Measurements from ENCODE around the gene TAOK3.
"Not testable (repeated sequence)": the region's sequence is repeated elsewhere in the genome, so short reads cannot be mapped to it uniquely, and the experiment has no call there.

Gene TAOK3

DNA sequence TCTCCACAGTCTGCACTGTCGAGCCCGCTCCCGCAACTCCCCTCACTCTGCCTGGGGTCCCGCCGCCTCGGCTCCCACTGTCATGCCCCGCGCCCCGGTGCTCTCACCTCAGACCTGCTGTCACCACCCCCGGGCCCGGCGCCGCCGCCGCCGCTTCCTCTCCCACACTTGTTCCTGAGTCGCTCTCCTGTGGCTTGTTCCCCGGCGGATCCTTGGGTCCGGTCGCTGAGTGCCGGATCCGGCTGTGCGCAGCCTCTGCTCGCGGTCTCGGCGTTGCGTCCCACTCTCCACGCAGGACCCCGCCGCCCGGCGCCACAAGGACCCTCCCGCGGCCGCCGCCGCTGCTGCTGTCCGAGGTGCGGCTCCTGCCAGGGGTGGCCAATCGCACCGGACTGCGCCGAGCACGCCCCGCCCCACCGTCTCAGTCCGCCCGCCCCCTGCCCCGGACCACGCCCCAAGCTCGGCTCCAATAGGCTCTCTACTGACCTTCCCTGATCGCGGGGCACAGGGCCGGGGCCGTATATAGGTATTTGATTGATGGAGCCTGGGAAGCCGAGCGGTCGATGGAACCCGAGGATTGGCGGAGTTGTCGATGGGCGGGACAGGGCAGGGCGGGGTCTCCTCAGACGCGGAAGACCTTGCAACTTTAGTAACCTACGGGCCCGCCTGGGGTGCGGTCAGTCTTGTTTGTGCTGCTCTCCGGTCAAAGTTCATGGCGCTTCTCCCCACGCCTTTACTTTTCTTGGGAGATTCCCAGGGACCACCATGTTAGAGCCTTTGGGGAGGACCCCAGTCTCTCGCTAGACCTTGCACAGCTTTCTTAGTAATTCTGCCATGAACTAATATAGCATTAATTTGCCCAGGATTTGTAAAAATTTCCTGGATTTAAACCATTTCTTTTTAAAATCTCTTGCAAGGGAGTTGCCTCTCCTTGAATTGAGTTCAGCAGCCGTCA is at the start of gene TAOK3:
TAOK3 (minus strand) TSS at position 367 of the 955 bp plus-strand sequence. CDS start 117,340 bp downstream, outside the sequence.
- H3K4me3 ChIP-seq (ENCODE audit: low read depth in 1 of 2, low read length in 2 of 2), result peak within 1 kb of the TSS; percentile 87 to 94
- H3K4me1 ChIP-seq (ENCODE audit: control insufficient read depth in 1 of 2, insufficient read depth in 2 of 2, low read length in 2 of 2), result peaks cover 19 to 25% of the 10 kb centered on the region in 2 donors
- no peaks in the 10 kb centered on the region for H3K36me3 ChIP-seq (ENCODE audit: control insufficient read depth in 1 of 2, insufficient read depth in 2 of 2, low read length in 2 of 2)
- no peaks in the 10 kb centered on the region for H3K9me3 ChIP-seq (ENCODE audit: control insufficient read depth in 1 of 2, low read length in 2 of 2)
- H3K27me3 ChIP-seq (ENCODE audit: control insufficient read depth in 1 of 2, insufficient read depth in 2 of 2, low read length in 2 of 2), result no peaks in the 10 kb centered on the region
- H3K9ac ChIP-seq (ENCODE audit: low read depth in 1 of 2, low read length in 2 of 2), result peak within 1 kb of the TSS; percentile 83 to 89
- peak within 1 kb of the TSS; percentile 80 for H3K27ac ChIP-seq (ENCODE audit: low read depth, low read length)

DNA sequence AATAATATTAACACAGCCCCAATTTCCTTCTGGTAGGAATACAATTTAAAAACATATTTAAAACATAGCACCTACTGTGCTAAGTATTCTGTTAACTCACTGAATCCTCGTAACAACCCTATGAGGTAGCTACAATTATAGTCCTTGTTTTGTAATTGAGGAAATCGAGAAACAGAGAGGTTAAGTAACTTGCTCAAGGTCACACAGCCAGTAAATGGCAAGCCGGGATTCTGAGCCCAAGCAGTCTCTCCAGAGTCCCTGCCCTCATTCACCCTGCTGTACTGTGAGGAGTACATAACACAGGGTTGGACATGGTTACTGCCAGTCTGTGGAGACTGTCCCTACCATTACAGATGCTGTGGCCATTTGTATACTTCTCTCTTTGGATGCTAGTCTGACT is 48.0 kb upstream of the TAOK3 start:
- H3K4me1 ChIP-seq (ENCODE audit: control insufficient read depth in 1 of 2, insufficient read depth in 2 of 2, low read length in 2 of 2), result peaks cover 0 to 3% of the 10 kb centered on the region in 2 donors
- H3K9ac ChIP-seq (ENCODE audit: low read depth in 1 of 2, low read length in 2 of 2), result no peak overlapping the region
- no peak overlapping the region for H3K4me3 ChIP-seq (ENCODE audit: low read depth in 1 of 2, low read length in 2 of 2)
- H3K9me3 ChIP-seq (ENCODE audit: control insufficient read depth in 1 of 2, low read length in 2 of 2), result no peaks in the 10 kb centered on the region
- H3K27ac ChIP-seq (ENCODE audit: low read depth, low read length), result no peak overlapping the region
- no peaks in the 10 kb centered on the region for H3K27me3 ChIP-seq (ENCODE audit: control insufficient read depth in 1 of 2, insufficient read depth in 2 of 2, low read length in 2 of 2)
- H3K36me3 ChIP-seq (ENCODE audit: control insufficient read depth in 1 of 2, insufficient read depth in 2 of 2, low read length in 2 of 2), result peaks cover 4 to 24% of the 10 kb centered on the region in 2 donors

DNA sequence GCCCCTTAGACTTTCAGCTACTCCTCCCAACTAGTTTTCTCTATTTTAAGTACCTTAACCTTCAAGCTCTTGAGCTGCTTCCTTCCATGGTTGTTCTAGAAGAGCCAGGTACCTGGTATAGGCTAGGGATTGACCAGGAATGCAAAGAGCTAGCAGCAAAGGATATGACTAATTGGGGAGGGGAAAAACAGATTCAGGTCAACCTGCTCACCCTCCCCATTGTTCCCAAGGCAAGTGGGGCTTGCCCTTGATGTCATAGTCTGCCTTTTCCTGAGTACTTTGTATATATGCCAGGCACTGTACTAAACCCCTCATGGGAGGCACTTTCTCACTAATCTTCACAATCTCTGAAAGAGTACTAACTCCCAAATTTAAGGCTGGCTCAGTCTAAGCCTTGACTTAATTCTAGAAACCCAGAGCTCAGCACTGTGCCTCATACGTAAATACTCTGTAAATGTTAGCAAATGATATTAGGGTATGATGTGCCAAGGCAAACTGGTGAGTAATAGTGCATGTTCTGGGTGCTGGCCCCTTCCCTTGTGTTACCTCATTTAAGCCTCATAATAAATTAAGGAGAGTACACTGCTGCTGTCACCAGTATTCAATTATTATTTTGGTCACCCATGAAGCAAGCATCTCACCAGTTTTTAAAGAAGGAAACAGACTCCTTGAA is 45.8 kb upstream of the TAOK3 start:
- Histone ChIP-seq H3K27ac (ENCODE audit: low read depth, low read length) (no peak overlapping the region), H3K4me3 (ENCODE audit: low read depth in 1 of 2, low read length in 2 of 2) (no peak overlapping the region), H3K9ac (ENCODE audit: low read depth in 1 of 2, low read length in 2 of 2) (no peak overlapping the region), H3K36me3 (ENCODE audit: control insufficient read depth in 1 of 2, insufficient read depth in 2 of 2, low read length in 2 of 2) (peaks cover 18 to 42% of the 10 kb centered on the region in 2 donors), H3K4me1 (ENCODE audit: control insufficient read depth in 1 of 2, insufficient read depth in 2 of 2, low read length in 2 of 2) (peaks cover 0 to 3% of the 10 kb centered on the region in 2 donors), H3K27me3 (ENCODE audit: control insufficient read depth in 1 of 2, insufficient read depth in 2 of 2, low read length in 2 of 2) (no peaks in the 10 kb centered on the region), H3K9me3 (ENCODE audit: control insufficient read depth in 1 of 2, low read length in 2 of 2) (no peaks in the 10 kb centered on the region)

GRCh38 chr12:118417942-118418341 is 45.2 kb upstream of the TAOK3 start:
- no peak overlapping the region for H3K9ac ChIP-seq (ENCODE audit: low read depth in 1 of 2, low read length in 2 of 2)
- H3K4me3 ChIP-seq (ENCODE audit: low read depth in 1 of 2, low read length in 2 of 2), result no peak overlapping the region
- no peaks in the 10 kb centered on the region for H3K27me3 ChIP-seq (ENCODE audit: control insufficient read depth in 1 of 2, insufficient read depth in 2 of 2, low read length in 2 of 2)
- peaks cover 0 to 2% of the 10 kb centered on the region in 2 donors for H3K4me1 ChIP-seq (ENCODE audit: control insufficient read depth in 1 of 2, insufficient read depth in 2 of 2, low read length in 2 of 2)
- H3K9me3 ChIP-seq (ENCODE audit: control insufficient read depth in 1 of 2, low read length in 2 of 2), result no peaks in the 10 kb centered on the region
- H3K27ac ChIP-seq (ENCODE audit: low read depth, low read length), result no peak overlapping the region
- peaks cover 24 to 47% of the 10 kb centered on the region in 2 donors for H3K36me3 ChIP-seq (ENCODE audit: control insufficient read depth in 1 of 2, insufficient read depth in 2 of 2, low read length in 2 of 2)

DNA sequence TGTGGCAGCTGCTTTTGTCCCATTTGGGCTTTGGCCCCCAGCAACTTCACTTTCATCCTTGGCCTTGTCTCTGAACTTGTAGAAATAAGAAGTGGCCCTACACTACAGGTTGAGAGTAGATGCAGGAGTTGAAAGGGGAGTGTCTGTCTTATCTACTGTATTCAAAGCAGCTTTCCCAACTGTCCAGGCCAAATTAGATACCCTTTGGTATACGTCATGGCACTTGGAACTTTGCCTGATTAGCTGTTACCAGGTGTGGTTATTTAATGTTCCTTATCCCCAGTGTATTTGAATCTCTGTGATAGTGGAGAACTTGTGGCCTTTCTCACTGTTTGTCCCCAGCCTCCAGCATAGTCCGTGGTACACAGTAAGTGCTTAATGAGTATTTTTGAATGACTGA is 37.1 kb upstream of the TAOK3 start:
- peaks cover 36 to 47% of the 10 kb centered on the region in 2 donors for H3K36me3 ChIP-seq (ENCODE audit: control insufficient read depth in 1 of 2, insufficient read depth in 2 of 2, low read length in 2 of 2)

GRCh38 chr12:118408241-118408640 is 35.5 kb upstream of the TAOK3 start:
- H3K27me3 ChIP-seq (ENCODE audit: control insufficient read depth in 1 of 2, insufficient read depth in 2 of 2, low read length in 2 of 2); H3K4me3 ChIP-seq (ENCODE audit: low read depth in 1 of 2, low read length in 2 of 2); H3K9me3 ChIP-seq (ENCODE audit: control insufficient read depth in 1 of 2, low read length in 2 of 2); H3K4me1 ChIP-seq (ENCODE audit: control insufficient read depth in 1 of 2, insufficient read depth in 2 of 2, low read length in 2 of 2); H3K27ac ChIP-seq (ENCODE audit: low read depth, low read length); H3K9ac ChIP-seq (ENCODE audit: low read depth in 1 of 2, low read length in 2 of 2): not testable (repeated sequence)
- H3K36me3 ChIP-seq (ENCODE audit: control insufficient read depth in 1 of 2, insufficient read depth in 2 of 2, low read length in 2 of 2), result peaks cover 34 to 41% of the 10 kb centered on the region in 2 donors

More for the DNA sequence above, 37.1 kb upstream of the TAOK3 start:
- Histone ChIP-seq H3K9me3 (ENCODE audit: control insufficient read depth in 1 of 2, low read length in 2 of 2) (no peaks in the 10 kb centered on the region), H3K27ac (ENCODE audit: low read depth, low read length) (no peak overlapping the region), H3K4me3 (ENCODE audit: low read depth in 1 of 2, low read length in 2 of 2) (no peak overlapping the region), H3K9ac (ENCODE audit: low read depth in 1 of 2, low read length in 2 of 2) (no peak overlapping the region), H3K27me3 (ENCODE audit: control insufficient read depth in 1 of 2, insufficient read depth in 2 of 2, low read length in 2 of 2) (no peaks in the 10 kb centered on the region), H3K4me1 (ENCODE audit: control insufficient read depth in 1 of 2, insufficient read depth in 2 of 2, low read length in 2 of 2) (no peaks in the 10 kb centered on the region)

DNA sequence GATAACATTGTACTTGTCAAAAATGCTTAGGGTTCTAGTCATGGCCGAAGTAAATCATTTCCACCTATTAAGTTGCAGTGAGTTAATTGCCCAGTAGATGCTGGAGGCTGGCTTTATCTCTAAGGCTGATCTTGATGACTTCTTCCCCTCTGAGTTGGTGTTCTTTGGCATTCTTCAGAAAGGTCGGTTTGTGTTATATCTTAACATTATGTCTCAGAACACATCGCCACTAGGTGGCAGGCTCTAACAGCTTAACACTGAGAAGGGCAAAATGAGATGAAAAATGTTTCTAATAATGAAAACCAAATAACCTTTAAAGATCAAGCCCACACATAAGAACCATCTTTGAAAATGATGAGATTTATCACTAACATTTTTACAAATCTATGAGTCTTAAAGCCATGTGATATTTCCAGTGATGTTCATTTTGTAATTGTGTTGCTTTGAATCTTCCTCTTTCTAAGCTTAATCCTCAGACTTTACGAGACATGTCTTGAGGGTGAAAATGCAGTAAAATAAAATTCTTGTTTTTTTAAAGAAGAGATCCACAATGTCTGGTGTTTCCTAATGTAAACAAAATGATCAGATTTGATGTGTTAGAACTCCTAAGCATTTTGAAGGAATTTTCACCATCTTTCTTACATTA is 32.3 kb upstream of the TAOK3 start:
- H3K27ac ChIP-seq (ENCODE audit: low read depth, low read length), result no peak overlapping the region
- no peak overlapping the region for H3K9ac ChIP-seq (ENCODE audit: low read depth in 1 of 2, low read length in 2 of 2)
- no peak overlapping the region for H3K4me3 ChIP-seq (ENCODE audit: low read depth in 1 of 2, low read length in 2 of 2)
- peaks cover 22 to 47% of the 10 kb centered on the region in 2 donors for H3K36me3 ChIP-seq (ENCODE audit: control insufficient read depth in 1 of 2, insufficient read depth in 2 of 2, low read length in 2 of 2)
- H3K9me3 ChIP-seq (ENCODE audit: control insufficient read depth in 1 of 2, low read length in 2 of 2), result no peaks in the 10 kb centered on the region
- no peaks in the 10 kb centered on the region for H3K27me3 ChIP-seq (ENCODE audit: control insufficient read depth in 1 of 2, insufficient read depth in 2 of 2, low read length in 2 of 2)
- H3K4me1 ChIP-seq (ENCODE audit: control insufficient read depth in 1 of 2, insufficient read depth in 2 of 2, low read length in 2 of 2), result no peaks in the 10 kb centered on the region

- no peaks in the 10 kb centered on the region for H3K27me3 ChIP-seq (ENCODE audit: control insufficient read depth in 1 of 2, insufficient read depth in 2 of 2, low read length in 2 of 2)
- no peak overlapping the region for H3K4me3 ChIP-seq (ENCODE audit: low read depth in 1 of 2, low read length in 2 of 2)
- H3K9me3 ChIP-seq (ENCODE audit: control insufficient read depth in 1 of 2, low read length in 2 of 2), result no peaks in the 10 kb centered on the region
- no peaks in the 10 kb centered on the region for H3K4me1 ChIP-seq (ENCODE audit: control insufficient read depth in 1 of 2, insufficient read depth in 2 of 2, low read length in 2 of 2)
- H3K27ac ChIP-seq (ENCODE audit: low read depth, low read length), result no peak overlapping the region
- H3K9ac ChIP-seq (ENCODE audit: low read depth in 1 of 2, low read length in 2 of 2), result no peak overlapping the region
- H3K36me3 ChIP-seq (ENCODE audit: control insufficient read depth in 1 of 2, insufficient read depth in 2 of 2, low read length in 2 of 2), result peaks cover 32 to 71% of the 10 kb centered on the region in 2 donors
These were observed 29.5 kb upstream of the TAOK3 start for GRCh38 chr12:118402251-118402650.

- H3K36me3 ChIP-seq (ENCODE audit: control insufficient read depth in 1 of 2, insufficient read depth in 2 of 2, low read length in 2 of 2), result peaks cover 37 to 89% of the 10 kb centered on the region in 2 donors
- no peak overlapping the region for H3K9ac ChIP-seq (ENCODE audit: low read depth in 1 of 2, low read length in 2 of 2)
- H3K4me1 ChIP-seq (ENCODE audit: control insufficient read depth in 1 of 2, insufficient read depth in 2 of 2, low read length in 2 of 2), result no peaks in the 10 kb centered on the region
- H3K27me3 ChIP-seq (ENCODE audit: control insufficient read depth in 1 of 2, insufficient read depth in 2 of 2, low read length in 2 of 2), result no peaks in the 10 kb centered on the region
- no peaks in the 10 kb centered on the region for H3K9me3 ChIP-seq (ENCODE audit: control insufficient read depth in 1 of 2, low read length in 2 of 2)
- H3K27ac ChIP-seq (ENCODE audit: low read depth, low read length), result no peak overlapping the region
- H3K4me3 ChIP-seq (ENCODE audit: low read depth in 1 of 2, low read length in 2 of 2), result no peak overlapping the region
These were observed 26.2 kb upstream of the TAOK3 start for GRCh38 chr12:118398940-118399339.

- H3K27me3 ChIP-seq (ENCODE audit: control insufficient read depth in 1 of 2, insufficient read depth in 2 of 2, low read length in 2 of 2), result no peaks in the 10 kb centered on the region
- H3K4me1 ChIP-seq (ENCODE audit: control insufficient read depth in 1 of 2, insufficient read depth in 2 of 2, low read length in 2 of 2), result no peaks in the 10 kb centered on the region
- no peaks in the 10 kb centered on the region for H3K9me3 ChIP-seq (ENCODE audit: control insufficient read depth in 1 of 2, low read length in 2 of 2)
- peaks cover 33 to 88% of the 10 kb centered on the region in 2 donors for H3K36me3 ChIP-seq (ENCODE audit: control insufficient read depth in 1 of 2, insufficient read depth in 2 of 2, low read length in 2 of 2)
- H3K9ac ChIP-seq (ENCODE audit: low read depth in 1 of 2, low read length in 2 of 2), result no peak overlapping the region
- no peak overlapping the region for H3K4me3 ChIP-seq (ENCODE audit: low read depth in 1 of 2, low read length in 2 of 2)
- H3K27ac ChIP-seq (ENCODE audit: low read depth, low read length), result no peak overlapping the region
These were observed 25.8 kb upstream of the TAOK3 start for GRCh38 chr12:118398524-118398923.

Measured in duodenal mucosa (tissue), 2 donors.